ENCODE measurements around the gene NOSIP.

The NOSIP gene

GRCh38 chr19:49544154-49544553, 36.2 kb downstream of the NOSIP start:
- DNase-seq: no peak

GRCh38 chr19:49543032-49543431, 37.3 kb downstream of the NOSIP start:
- DNase-seq: no peak

GRCh38 chr19:49542446-49542845, 37.9 kb downstream of the NOSIP start:
- no peak for DNase-seq

- no peak for DNase-seq
Measured at GRCh38 chr19:49541914-49542313, 38.4 kb downstream of the NOSIP start.

- no peak for DNase-seq
Measured at GRCh38 chr19:49539192-49539952, 41.0 kb downstream of the NOSIP start.

GRCh38 chr19:49538643-49539042, 41.7 kb downstream of the NOSIP start:
- DNase-seq: no peak

GRCh38 chr19:49536921-49537462, 43.4 kb downstream of the NOSIP start:
- no peak for DNase-seq

- DNase-seq: peak; percentile 50
Measured at GRCh38 chr19:49534632-49535385, 45.5 kb downstream of the NOSIP start.

- DNase-seq: peak; percentile 91
Measured at GRCh38 chr19:49533551-49534488, 46.5 kb downstream of the NOSIP start.

- DNase-seq: no peak
Measured at GRCh38 chr19:49530708-49531107, 49.6 kb downstream of the NOSIP start.

- no peak for DNase-seq
Measured at GRCh38 chr19:49528211-49528771, 52.1 kb downstream of the NOSIP start.

- DNase-seq: no peak
Measured at GRCh38 chr19:49524812-49525455, 55.4 kb downstream of the NOSIP start.

- DNase-seq: no peak
Measured at GRCh38 chr19:49520705-49521319, 59.5 kb downstream of the NOSIP start.

GRCh38 chr19:49518033-49518432, 62.3 kb downstream of the NOSIP start:
- no peak for DNase-seq

GRCh38 chr19:49515767-49516166, 64.6 kb downstream of the NOSIP start:
- DNase-seq: peak; percentile 89

- DNase-seq: no peak
Measured at GRCh38 chr19:49514151-49514550, 66.2 kb downstream of the NOSIP start.

- DNase-seq: peak; percentile 16
Measured at GRCh38 chr19:49513746-49514118, 66.6 kb downstream of the NOSIP start.

- peak; percentile 56 for DNase-seq
Measured at GRCh38 chr19:49512970-49513745, 67.2 kb downstream of the NOSIP start.

GRCh38 chr19:49507803-49508494, 72.4 kb downstream of the NOSIP start:
- no peak for DNase-seq

- peak; percentile 89 for DNase-seq
Measured at GRCh38 chr19:49506575-49507105, 73.7 kb downstream of the NOSIP start.
